ENCODE data around the gene ARHGAP33. TPM values are rescaled to one million over a fixed set of nuclear protein-coding genes. Genes with fewer than 3 reads are reported as not detected.

The ARHGAP33 gene
- polyA plus RNA-seq, 1 of the 3 experiments (the other 2 are of a cell fraction): 7.8 TPM

DNA sequence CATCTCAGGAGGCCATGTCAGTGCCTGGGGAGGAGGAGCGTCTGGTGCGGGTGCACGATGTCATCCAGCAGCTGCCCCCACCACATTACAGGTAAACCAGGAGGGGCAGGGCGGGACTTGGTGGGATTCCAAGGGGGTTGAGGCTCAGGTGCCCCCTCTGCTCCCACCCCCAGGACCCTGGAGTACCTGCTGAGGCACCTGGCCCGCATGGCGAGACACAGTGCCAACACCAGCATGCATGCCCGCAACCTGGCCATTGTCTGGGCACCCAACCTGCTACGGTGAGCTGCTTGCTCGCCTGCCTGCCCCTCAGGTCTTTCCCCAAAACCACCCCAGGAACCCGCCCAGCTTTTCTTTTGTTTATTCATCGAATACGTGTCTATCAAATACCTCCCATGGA is 7.2 kb downstream of the ARHGAP33 start:
- ChIA-PET POLR2A (no interaction called here), CTCF (no interaction called here)
- Histone ChIP-seq H4K20me1 (ENCODE audit: insufficient read depth) (no peaks in the 10 kb centered on the region), H3K36me3 (replicated peaks in 1 of 2; ENCODE audit: control insufficient read depth in 1 of 2, insufficient read depth in 2 of 2, low read length in 1 of 2) (peaks cover 0 to 8% of the 10 kb centered on the region in 2 experiments), H3K27ac (ENCODE audit: low read depth in 2 of 2, low read length in 1 of 2) (no peak overlapping the region), H3K79me2 (ENCODE audit: insufficient read depth) (no peaks in the 10 kb centered on the region), H3K4me1 (ENCODE audit: control insufficient read depth in 1 of 2, insufficient read depth in 2 of 2, low read depth in 1 of 2, low read length in 1 of 2) (no peaks in the 10 kb centered on the region), H3K4me2 (no peak overlapping the region), H3F3A (replicated peaks; ENCODE audit: insufficient read depth) (no peaks in the 10 kb centered on the region), H2AFZ (ENCODE audit: low read depth) (no peak overlapping the region), H3K9me3 (no peaks in the 10 kb centered on the region), H3K27me3 (ENCODE audit: insufficient read depth) (no peaks in the 10 kb centered on the region), H3K4me3 (ENCODE audit: low read depth in 2 of 2, low read length in 1 of 2) (no peak overlapping the region), H3K9ac (no peak overlapping the region), H3K9me2 (no peaks in the 10 kb centered on the region)
- TF ChIP-seq, protein P1, sequence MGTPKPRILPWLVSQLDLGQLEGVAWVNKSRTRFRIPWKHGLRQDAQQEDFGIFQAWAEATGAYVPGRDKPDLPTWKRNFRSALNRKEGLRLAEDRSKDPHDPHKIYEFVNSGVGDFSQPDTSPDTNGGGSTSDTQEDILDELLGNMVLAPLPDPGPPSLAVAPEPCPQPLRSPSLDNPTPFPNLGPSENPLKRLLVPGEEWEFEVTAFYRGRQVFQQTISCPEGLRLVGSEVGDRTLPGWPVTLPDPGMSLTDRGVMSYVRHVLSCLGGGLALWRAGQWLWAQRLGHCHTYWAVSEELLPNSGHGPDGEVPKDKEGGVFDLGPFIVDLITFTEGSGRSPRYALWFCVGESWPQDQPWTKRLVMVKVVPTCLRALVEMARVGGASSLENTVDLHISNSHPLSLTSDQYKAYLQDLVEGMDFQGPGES (IDR thresholded peaks at IDR 0.05; ENCODE audit: low read depth, low read length): no peak
- TF ChIP-seq RAD21 (IDR thresholded peaks at IDR 0.05; ENCODE audit: low read length) (no peak), ELF1 (IDR thresholded peaks at IDR 0.05) (no peak), YY1 (IDR thresholded peaks at IDR 0.05; ENCODE audit: low read depth) (no peak), SIN3A (IDR thresholded peaks at IDR 0.05; ENCODE audit: borderline replicate concordance, low read depth, low read length) (no peak), TCF12 (IDR thresholded peaks at IDR 0.05) (no peak), EP300 (IDR thresholded peaks at IDR 0.05; ENCODE audit: borderline replicate concordance in 1 of 2, low read depth in 1 of 2, low read length in 1 of 2) (no peak), GATA2 (CRISPR knock-in tag; IDR thresholded peaks at IDR 0.05) (no peak), TAF1 (IDR thresholded peaks at IDR 0.05; ENCODE audit: borderline replicate concordance, low read depth, low read length) (no peak), FOXM1 (IDR thresholded peaks at IDR 0.05; ENCODE audit: low read depth) (no peak), RXRA (IDR thresholded peaks at IDR 0.05; ENCODE audit: borderline replicate concordance, low read depth) (no peak)
- TF ChIP-seq, protein P2, sequence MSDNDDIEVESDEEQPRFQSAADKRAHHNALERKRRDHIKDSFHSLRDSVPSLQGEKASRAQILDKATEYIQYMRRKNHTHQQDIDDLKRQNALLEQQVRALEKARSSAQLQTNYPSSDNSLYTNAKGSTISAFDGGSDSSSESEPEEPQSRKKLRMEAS (IDR thresholded peaks at IDR 0.05; ENCODE audit: low read depth): no peak
- TF ChIP-seq, protein P3, sequence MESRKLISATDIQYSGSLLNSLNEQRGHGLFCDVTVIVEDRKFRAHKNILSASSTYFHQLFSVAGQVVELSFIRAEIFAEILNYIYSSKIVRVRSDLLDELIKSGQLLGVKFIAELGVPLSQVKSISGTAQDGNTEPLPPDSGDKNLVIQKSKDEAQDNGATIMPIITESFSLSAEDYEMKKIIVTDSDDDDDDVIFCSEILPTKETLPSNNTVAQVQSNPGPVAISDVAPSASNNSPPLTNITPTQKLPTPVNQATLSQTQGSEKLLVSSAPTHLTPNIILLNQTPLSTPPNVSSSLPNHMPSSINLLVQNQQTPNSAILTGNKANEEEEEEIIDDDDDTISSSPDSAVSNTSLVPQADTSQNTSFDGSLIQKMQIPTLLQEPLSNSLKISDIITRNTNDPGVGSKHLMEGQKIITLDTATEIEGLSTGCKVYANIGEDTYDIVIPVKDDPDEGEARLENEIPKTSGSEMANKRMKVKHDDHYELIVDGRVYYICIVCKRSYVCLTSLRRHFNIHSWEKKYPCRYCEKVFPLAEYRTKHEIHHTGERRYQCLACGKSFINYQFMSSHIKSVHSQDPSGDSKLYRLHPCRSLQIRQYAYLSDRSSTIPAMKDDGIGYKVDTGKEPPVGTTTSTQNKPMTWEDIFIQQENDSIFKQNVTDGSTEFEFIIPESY (IDR thresholded peaks at IDR 0.05; ENCODE audit: borderline replicate concordance, low read depth): no peak
- no peak for DNase-seq
- WGBS (ENCODE audit: low lambda C conversion rate): 92% methylated on average over 9 of the region's 12 CpGs

DNA sequence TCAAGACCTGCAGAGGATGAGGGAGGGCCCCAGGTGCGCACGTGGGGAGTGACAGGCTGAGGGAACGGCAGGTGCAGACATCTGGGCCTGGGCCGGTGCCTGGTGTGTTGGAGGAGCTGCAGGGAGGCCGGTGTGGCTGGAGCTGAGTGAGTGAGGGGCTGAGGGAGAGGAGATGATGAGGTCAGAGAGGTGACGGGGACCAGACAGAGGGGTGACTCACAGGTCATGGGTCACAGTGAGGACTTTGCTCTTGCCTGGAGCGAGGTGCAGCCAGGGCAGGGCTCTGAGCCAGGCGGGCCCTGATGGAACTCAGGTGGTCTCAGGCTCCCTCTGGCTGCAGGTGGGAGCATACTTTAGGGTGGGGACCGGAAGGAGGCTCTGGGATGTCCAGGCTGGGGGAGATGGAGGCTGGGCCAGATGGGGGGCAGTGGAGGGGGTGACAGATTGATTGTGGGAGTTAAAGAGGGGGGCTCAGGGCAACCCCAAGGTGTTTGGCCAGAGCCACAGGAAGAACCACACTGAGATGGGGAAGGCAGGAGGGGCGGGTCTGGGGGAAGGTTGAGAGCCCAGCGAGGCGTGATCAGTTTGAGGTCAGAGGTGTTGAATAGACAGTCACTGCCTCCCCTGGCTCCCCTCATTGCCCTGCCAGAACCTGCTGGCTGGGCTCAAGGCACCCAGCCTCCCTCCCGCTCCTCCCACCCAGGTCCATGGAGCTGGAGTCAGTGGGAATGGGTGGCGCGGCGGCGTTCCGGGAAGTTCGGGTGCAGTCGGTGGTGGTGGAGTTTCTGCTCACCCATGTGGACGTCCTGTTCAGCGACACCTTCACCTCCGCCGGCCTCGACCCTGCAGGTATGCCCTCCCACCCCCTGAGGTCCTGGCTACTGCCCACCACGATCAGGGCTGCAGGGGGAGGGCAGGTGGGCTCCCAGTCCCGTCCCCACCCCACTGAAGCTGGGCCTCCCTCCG is 8.4 kb downstream of the ARHGAP33 start:
- ChIA-PET CTCF (no interaction called here), POLR2A (no interaction called here)
- Histone ChIP-seq H3K36me3 (replicated peaks in 1 of 2; ENCODE audit: control insufficient read depth in 1 of 2, insufficient read depth in 2 of 2, low read length in 1 of 2) (peaks cover 0 to 8% of the 10 kb centered on the region in 2 experiments), H3K9me2 (no peaks in the 10 kb centered on the region), H3K4me1 (ENCODE audit: control insufficient read depth in 1 of 2, insufficient read depth in 2 of 2, low read depth in 1 of 2, low read length in 1 of 2) (no peaks in the 10 kb centered on the region), H3K4me3 (ENCODE audit: low read depth in 2 of 2, low read length in 1 of 2) (no peak overlapping the region), H2AFZ (ENCODE audit: low read depth) (no peak overlapping the region), H4K20me1 (ENCODE audit: insufficient read depth) (no peaks in the 10 kb centered on the region), H3F3A (replicated peaks; ENCODE audit: insufficient read depth) (no peaks in the 10 kb centered on the region), H3K27ac (ENCODE audit: low read depth in 2 of 2, low read length in 1 of 2) (no peak overlapping the region), H3K27me3 (ENCODE audit: insufficient read depth) (no peaks in the 10 kb centered on the region), H3K79me2 (ENCODE audit: insufficient read depth) (no peaks in the 10 kb centered on the region), H3K4me2 (no peak overlapping the region), H3K9ac (no peak overlapping the region), H3K9me3 (no peaks in the 10 kb centered on the region)
- no peak for DNase-seq
- WGBS (ENCODE audit: low lambda C conversion rate): 90% methylated on average over 27 of the region's 28 CpGs
- TF ChIP-seq YY1 (IDR thresholded peaks at IDR 0.05; ENCODE audit: low read depth): no peak
- TF ChIP-seq TAF1 (IDR thresholded peaks at IDR 0.05; ENCODE audit: borderline replicate concordance, low read depth, low read length): no peak
- no peak for TF ChIP-seq NRF1 (IDR thresholded peaks at IDR 0.05; ENCODE audit: low read depth, low read length)
- no peak for TF ChIP-seq POLR2AphosphoS5 (IDR thresholded peaks at IDR 0.05; ENCODE audit: low read depth, low read length)
- TF ChIP-seq GABPA (IDR thresholded peaks at IDR 0.05; ENCODE audit: low read depth): no peak
